Breast epithelium (tissue), 4 donors: Measurements from ENCODE around the gene RBM4. TPM values are rescaled to one million over a fixed set of nuclear protein-coding genes. Genes with fewer than 3 reads are reported as not detected.

Experiments
- DNase-seq, 2 donors: peaks; one replicate each; pipeline ENCODE4 v3.0.0-alpha.2; 2019; ENCODE audit warnings: low spot score in 2 of 2
- H3K27ac ChIP-seq, 2 donors: fragments of 200-600 bp; sonication (generic) in 1 of 2; one replicate each; pipeline ENCODE4 v1.5.1; 2016 to 2019; ENCODE audit warnings: mild to moderate bottlenecking in 1 of 2
- H3K27me3 ChIP-seq, 2 donors: fragments of 200-600 bp; sonication (generic) in 1 of 2; one replicate each; pipeline versions ENCODE4 v1.5.1 to v1.6.0; 2017 to 2019; ENCODE audit warnings: control low read depth in 1 of 2, mild to moderate bottlenecking in 1 of 2
- H3K36me3 ChIP-seq: fragments of 200-600 bp; one replicate; pipeline ENCODE4 v1.5.1; 2019
- H3K4me1 ChIP-seq, 2 donors: fragments of 200-600 bp; sonication (generic); one replicate each; pipeline ENCODE4 v1.5.1; 2016 to 2019; ENCODE audit warnings: control low read depth in 1 of 2
- H3K4me3 ChIP-seq, 3 donors: fragments of 200-600 bp; sonication (generic); 1 replicate in 2 of 3; 2 replicates in 1 of 3; pipeline ENCODE4 v1.5.1; 2016 to 2019; ENCODE audit warnings: mild to moderate bottlenecking in 3 of 3, moderate library complexity in 2 of 3
- H3K9me3 ChIP-seq, 2 donors: fragments of 200-600 bp; sonication (generic) in 1 of 2; one replicate each; pipeline ENCODE4 v1.5.1; 2016 to 2019; ENCODE audit warnings: control low read depth in 1 of 2
- POLR2A ChIP-seq: fragments of 450-650 bp; IDR thresholded peaks from one replicate; pipeline ENCODE4 v1.6.1; 2016; ENCODE audit warnings: antibody characterized with exemption, mild to moderate bottlenecking, moderate library complexity
- POLR2AphosphoS5 ChIP-seq, 3 donors: sonication (generic); formaldehyde crosslinking; IDR thresholded peaks; one replicate each; pipeline ENCODE4 v1.6.1; 2017; ENCODE audit warnings: antibody characterized with exemption in 3 of 3
- intact Hi-C: fragments of 100-400 bp; cut with DNase I; formaldehyde crosslinking; loops from one replicate; pipeline ENCODE4 v1.15.1; 2023; ENCODE audit warnings: low total_unique reads
- total RNA-seq, 3 donors: library from RNA; depleted of rRNA; stranded (reverse); fragments of >200 nt; gene quantifications; one replicate each; pipeline ENCODE4 v1.1.0, GENCODE V29; 2016
- TF ChIP-seq, protein P1 (sequence below), 3 donors: fragments of 450-650 bp; IDR thresholded peaks; one replicate each; pipeline ENCODE4 v1.5.1; 2016 to 2017; ENCODE audit warnings: antibody characterized with exemption in 3 of 3, mild to moderate bottlenecking in 3 of 3, moderate library complexity in 3 of 3

RBM4 gene
- total RNA-seq, 3 donors from 2014 or later = 73.9 to 98.3 (median 81.0) TPM

DNA sequence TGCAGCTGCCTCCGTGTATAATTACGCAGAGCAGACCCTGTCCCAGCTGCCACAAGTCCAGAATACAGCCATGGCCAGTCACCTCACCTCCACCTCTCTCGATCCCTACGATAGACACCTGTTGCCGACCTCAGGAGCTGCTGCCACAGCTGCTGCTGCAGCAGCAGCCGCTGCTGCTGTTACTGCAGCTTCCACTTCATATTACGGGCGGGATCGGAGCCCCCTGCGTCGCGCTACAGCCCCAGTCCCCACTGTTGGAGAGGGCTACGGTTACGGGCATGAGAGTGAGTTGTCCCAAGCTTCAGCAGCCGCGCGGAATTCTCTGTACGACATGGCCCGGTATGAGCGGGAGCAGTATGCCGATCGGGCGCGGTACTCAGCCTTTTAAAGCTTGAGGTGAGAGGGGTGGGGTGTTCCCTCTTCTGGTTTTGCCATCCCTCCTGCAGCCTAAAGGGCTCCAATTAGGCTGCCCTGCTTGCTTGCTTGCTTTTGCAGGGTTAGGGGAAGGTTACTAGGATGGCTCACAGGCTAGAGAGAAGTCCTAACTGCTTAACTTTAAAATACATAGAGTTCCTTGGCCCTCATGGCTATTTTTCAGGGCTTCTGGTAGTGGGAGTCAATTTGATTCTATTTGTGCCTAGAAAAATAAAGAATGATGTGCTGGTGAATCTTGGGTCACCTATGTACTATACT lies 5.4 kb downstream of the RBM4 start:
- DNase-seq = no peak
- intact Hi-C loops = loop anchor here (10.0 kb wide), 1 partner anchor 359 kb away; the partner anchor contains the start of gene YIF1A
- Histone ChIP-seq H3K4me3 (peak overlapping the region in 2 of 3 donors; percentile 38 to 78), H3K36me3 (no peaks in the 10 kb centered on the region), H3K27me3 (no peaks in the 10 kb centered on the region), H3K4me1 (peaks cover 7 to 58% of the 10 kb centered on the region in 2 donors), H3K9me3 (no peaks in the 10 kb centered on the region), H3K27ac (no peak overlapping the region)
- TF ChIP-seq POLR2AphosphoS5 (IDR thresholded peaks at IDR 0.05) (no peak), POLR2A (no peak)
- TF ChIP-seq, protein P1, sequence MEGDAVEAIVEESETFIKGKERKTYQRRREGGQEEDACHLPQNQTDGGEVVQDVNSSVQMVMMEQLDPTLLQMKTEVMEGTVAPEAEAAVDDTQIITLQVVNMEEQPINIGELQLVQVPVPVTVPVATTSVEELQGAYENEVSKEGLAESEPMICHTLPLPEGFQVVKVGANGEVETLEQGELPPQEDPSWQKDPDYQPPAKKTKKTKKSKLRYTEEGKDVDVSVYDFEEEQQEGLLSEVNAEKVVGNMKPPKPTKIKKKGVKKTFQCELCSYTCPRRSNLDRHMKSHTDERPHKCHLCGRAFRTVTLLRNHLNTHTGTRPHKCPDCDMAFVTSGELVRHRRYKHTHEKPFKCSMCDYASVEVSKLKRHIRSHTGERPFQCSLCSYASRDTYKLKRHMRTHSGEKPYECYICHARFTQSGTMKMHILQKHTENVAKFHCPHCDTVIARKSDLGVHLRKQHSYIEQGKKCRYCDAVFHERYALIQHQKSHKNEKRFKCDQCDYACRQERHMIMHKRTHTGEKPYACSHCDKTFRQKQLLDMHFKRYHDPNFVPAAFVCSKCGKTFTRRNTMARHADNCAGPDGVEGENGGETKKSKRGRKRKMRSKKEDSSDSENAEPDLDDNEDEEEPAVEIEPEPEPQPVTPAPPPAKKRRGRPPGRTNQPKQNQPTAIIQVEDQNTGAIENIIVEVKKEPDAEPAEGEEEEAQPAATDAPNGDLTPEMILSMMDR (IDR thresholded peaks at IDR 0.05) = no peak

DNA sequence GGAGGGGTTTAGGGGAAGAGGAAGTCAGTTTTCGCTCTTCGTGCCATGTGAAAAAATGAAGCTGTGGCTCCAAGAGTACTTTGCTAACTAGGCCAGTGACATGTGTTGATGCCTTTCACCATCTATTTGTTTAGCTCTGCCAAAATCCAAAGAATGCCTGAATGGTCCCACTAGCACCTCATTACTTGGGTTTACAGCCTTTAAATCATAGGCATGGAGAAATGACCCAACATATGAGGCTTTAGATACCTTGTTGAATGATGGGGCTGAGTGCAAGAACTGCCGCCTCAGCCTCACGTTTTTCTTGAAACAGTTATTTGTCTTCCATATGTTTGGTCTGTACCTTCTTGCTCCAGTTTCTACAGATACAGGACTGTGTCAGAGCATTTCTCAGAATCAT lies 8.3 kb downstream of the RBM4 start:
- intact Hi-C loops = loop anchor here (10.0 kb wide), 1 partner anchor 362 kb away; the partner anchor contains the start of gene YIF1A
- Histone ChIP-seq H3K4me1 (peaks cover 7 to 33% of the 10 kb centered on the region in 2 donors), H3K27ac (no peak overlapping the region), H3K27me3 (no peaks in the 10 kb centered on the region), H3K36me3 (no peaks in the 10 kb centered on the region), H3K9me3 (no peaks in the 10 kb centered on the region), H3K4me3 (no peak overlapping the region)
- DNase-seq = no peak
- TF ChIP-seq POLR2AphosphoS5 (IDR thresholded peaks at IDR 0.05) (no peak), POLR2A (no peak)
- TF ChIP-seq, protein P1 (IDR thresholded peaks at IDR 0.05) = no peak

- peaks cover 2% of the 10 kb centered on the region in 2 donors for H3K4me1 ChIP-seq
- DNase-seq = no peak
- H3K36me3 ChIP-seq = no peaks in the 10 kb centered on the region
- TF ChIP-seq POLR2A (no peak), POLR2AphosphoS5 (IDR thresholded peaks at IDR 0.05) (no peak)
- TF ChIP-seq, protein P1 (IDR thresholded peaks at IDR 0.05) = no peak
- H3K9me3 ChIP-seq = no peaks in the 10 kb centered on the region
- no peak overlapping the region for H3K4me3 ChIP-seq
- intact Hi-C loops = loop anchor here (10.0 kb wide), 1 partner anchor 365 kb away; the partner anchor contains the start of gene YIF1A
- H3K27ac ChIP-seq = no peak overlapping the region
- H3K27me3 ChIP-seq = no peaks in the 10 kb centered on the region
Observed at GRCh38 chr11:66649903-66650302, 11.4 kb downstream of the RBM4 start.

DNA sequence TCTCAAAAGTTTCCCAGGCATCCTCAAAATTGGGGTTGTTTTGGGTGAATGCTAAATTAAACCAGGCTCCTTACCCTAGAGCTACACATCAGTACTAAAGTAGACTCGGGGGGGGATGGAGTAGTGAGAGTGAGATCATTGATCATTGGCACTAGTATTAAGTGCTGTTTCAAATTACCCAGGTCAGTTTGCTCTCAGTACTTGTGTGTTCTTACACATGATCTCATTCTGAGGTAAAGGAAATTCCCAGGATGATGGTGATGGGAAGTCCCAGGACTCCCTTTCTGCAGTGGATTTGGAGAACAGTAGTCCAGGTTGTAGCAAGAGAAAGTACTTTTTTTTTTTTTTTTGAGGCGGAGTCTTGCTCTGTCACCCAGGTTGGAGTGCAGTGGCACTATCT lies 12.5 kb downstream of the RBM4 start:
- H3K27me3 ChIP-seq = no peaks in the 10 kb centered on the region
- H3K4me3 ChIP-seq = no peak overlapping the region
- intact Hi-C loops = no loop called here
- no peak for DNase-seq
- TF ChIP-seq, protein P1 (IDR thresholded peaks at IDR 0.05) = no peak
- TF ChIP-seq POLR2A = no peak
- no peak for TF ChIP-seq POLR2AphosphoS5 (IDR thresholded peaks at IDR 0.05)
- H3K4me1 ChIP-seq = no peaks in the 10 kb centered on the region
- no peak overlapping the region for H3K27ac ChIP-seq
- H3K9me3 ChIP-seq = no peaks in the 10 kb centered on the region
- H3K36me3 ChIP-seq = no peaks in the 10 kb centered on the region

- DNase-seq = no peak
- Histone ChIP-seq H3K4me3 (no peak overlapping the region), H3K9me3 (no peaks in the 10 kb centered on the region), H3K36me3 (no peaks in the 10 kb centered on the region), H3K27ac (no peak overlapping the region), H3K4me1 (no peaks in the 10 kb centered on the region), H3K27me3 (no peaks in the 10 kb centered on the region)
- TF ChIP-seq POLR2AphosphoS5 (IDR thresholded peaks at IDR 0.05) (no peak), POLR2A (no peak)
- TF ChIP-seq, protein P1 (IDR thresholded peaks at IDR 0.05) = no peak
- intact Hi-C loops = no loop called here
Observed at GRCh38 chr11:66652651-66653050, 14.1 kb downstream of the RBM4 start.
